Smooth muscle cell (in vitro differentiated cells): Measurements from ENCODE around the gene EPB41L4B. TPM values are rescaled to one million over a fixed set of nuclear protein-coding genes. Genes with fewer than 3 reads are reported as not detected.
"Not testable (repeated sequence)": the region's sequence is repeated elsewhere in the genome, so short reads cannot be mapped to it uniquely, and the experiment has no call there.

Experiments used
- DNase-seq: peaks from one replicate; lab custom pipeline; 2025; ENCODE audit not compliant: unreplicated experiment; lab: John Stamatoyannopoulos, UW
- H2AFZ ChIP-seq: fragments of 200-600 bp; sonication (generic); 2 replicates; pipeline ENCODE4 v1.6.0; 2016; ENCODE audit warnings: antibody characterized with exemption, low read depth, mild to moderate bottlenecking
- H3F3A ChIP-seq: fragments of 200-600 bp; sonication (generic); 2 replicates; pipeline ENCODE4 v1.6.0; 2017; ENCODE audit warnings: antibody characterized with exemption, low read depth
- H3K27ac ChIP-seq: fragments of 200-600 bp; sonication (generic); 2 replicates; pipeline ENCODE4 v1.5.1; 2016; ENCODE audit warnings: low read depth, mild to moderate bottlenecking
- H3K27me3 ChIP-seq: fragments of 200-600 bp; sonication (generic); 2 replicates; pipeline ENCODE4 v1.6.1; 2016; ENCODE audit warnings: low read depth, mild to moderate bottlenecking
- H3K36me3 ChIP-seq: fragments of 200-600 bp; sonication (generic); 2 replicates; pipeline ENCODE4 v1.5.1; 2016; ENCODE audit warnings: low read depth
- H3K4me1 ChIP-seq: fragments of 200-600 bp; sonication (generic); 2 replicates; pipeline ENCODE4 v1.5.1; 2016; ENCODE audit warnings: low read depth
- H3K4me2 ChIP-seq: fragments of 200-600 bp; sonication (generic); 2 replicates; pipeline ENCODE4 v1.6.0; 2016; ENCODE audit warnings: mild to moderate bottlenecking
- H3K4me3 ChIP-seq: fragments of 200-600 bp; sonication (generic); 2 replicates; pipeline ENCODE4 v1.5.1; 2016; ENCODE audit warnings: mild to moderate bottlenecking
- H3K79me2 ChIP-seq: fragments of 200-600 bp; sonication (generic); 2 replicates; pipeline ENCODE4 v1.6.0; 2016; ENCODE audit warnings: low read depth, mild to moderate bottlenecking
- H3K9ac ChIP-seq: fragments of 200-600 bp; sonication (generic); 2 replicates; pipeline ENCODE4 v1.6.0; 2016; ENCODE audit warnings: low read depth
- H3K9me3 ChIP-seq: fragments of 200-600 bp; sonication (generic); replicated peaks from 2 replicates; pipeline ENCODE4 v1.5.1; 2016; ENCODE audit warnings: low read depth
- H4K20me1 ChIP-seq: fragments of 200-600 bp; sonication (generic); 2 replicates; pipeline ENCODE4 v1.6.0; 2016; ENCODE audit warnings: low read depth
- CTCF ChIP-seq: fragments of 200-600 bp; sonication (generic); IDR thresholded peaks from 2 replicates; pipeline ENCODE4 v1.5.1; 2017; ENCODE audit warnings: borderline replicate concordance, mild to moderate bottlenecking, antibody characterized with exemption; ENCODE audit not compliant: insufficient read depth, poor library complexity, severe bottlenecking
- WGBS: methylation state at CpG from one replicate; pipeline ENCODE4 v1.1.7; 2016; ENCODE audit warnings: low lambda C conversion rate; 5-methylcytosine and 5-hydroxymethylcytosine counted together
- polyA plus RNA-seq: library from polyadenylated mRNA; unstranded; fragments of >200 nt; fragmentation: Nextera tagmentation; extraction: Ambion mirVana; gene quantifications from 2 replicates; pipeline ENCODE4 v1.2.1, GENCODE V29; 2016
- total RNA-seq: library from RNA; depleted of rRNA; stranded (reverse); fragments of >200 nt; gene quantifications from 2 replicates; pipeline ENCODE4 v1.2.3, GENCODE V29; 2014

EPB41L4B gene
- 2.5 and 5.2 TPM in 2 replicates for total RNA-seq
- polyA plus RNA-seq: 0.74 and 1.9 TPM in 2 replicates

GRCh38 chr9:109320742-109321448, at the start of gene EPB41L4B:
EPB41L4B (minus strand) TSS chr9:109321059; CDS start chr9:109320446, 613 bp downstream.
- peaks cover 11% of the 10 kb centered on the region for H3K4me1 ChIP-seq
- peaks cover 36% of the 10 kb centered on the region for H3K27me3 ChIP-seq
- H3K27ac ChIP-seq: no peak within 1 kb of the TSS
- peaks cover 2% of the 10 kb centered on the region for H4K20me1 ChIP-seq
- TF ChIP-seq CTCF: peak; percentile 97
- no peaks in the 10 kb centered on the region for H3K9me3 ChIP-seq
- H3K9ac ChIP-seq: no peak within 1 kb of the TSS
- H2AFZ ChIP-seq: no peak within 1 kb of the TSS
- no peaks in the 10 kb centered on the region for H3F3A ChIP-seq
- no peaks in the 10 kb centered on the region for H3K79me2 ChIP-seq
- 3% methylated on average over 41 of the region's 72 CpGs for WGBS
- H3K36me3 ChIP-seq: no peaks in the 10 kb centered on the region
- DNase-seq: peak; percentile 60
- H3K4me3 ChIP-seq: peak within 1 kb of the TSS; percentile 46
- H3K4me2 ChIP-seq: peak within 1 kb of the TSS; percentile 83

- no peak for TF ChIP-seq CTCF
- Histone ChIP-seq H3F3A (no peaks in the 10 kb centered on the region), H3K27me3 (no peaks in the 10 kb centered on the region), H3K9me3 (no peaks in the 10 kb centered on the region), H3K4me1 (no peaks in the 10 kb centered on the region), H3K4me3 (no peak overlapping the region), H3K79me2 (no peaks in the 10 kb centered on the region), H3K9ac (no peak overlapping the region), H3K4me2 (no peak overlapping the region), H2AFZ (no peak overlapping the region), H4K20me1 (no peaks in the 10 kb centered on the region), H3K27ac (no peak overlapping the region), H3K36me3 (no peaks in the 10 kb centered on the region)
- no peak for DNase-seq
- 80% methylated on average over 2 of the region's 2 CpGs for WGBS
Observed at GRCh38 chr9:109369285-109369684, 48.4 kb upstream of the EPB41L4B start.

GRCh38 chr9:109360771-109361170, 39.9 kb upstream of the EPB41L4B start:
- Histone ChIP-seq H3K9me3 (no peaks in the 10 kb centered on the region), H3K4me1 (no peaks in the 10 kb centered on the region), H3F3A (no peaks in the 10 kb centered on the region), H3K27ac (no peak overlapping the region), H4K20me1 (no peaks in the 10 kb centered on the region), H3K9ac (no peak overlapping the region), H3K27me3 (no peaks in the 10 kb centered on the region), H2AFZ (no peak overlapping the region), H3K4me3 (no peak overlapping the region), H3K79me2 (no peaks in the 10 kb centered on the region), H3K36me3 (no peaks in the 10 kb centered on the region), H3K4me2 (no peak overlapping the region)
- DNase-seq: no peak
- no peak for TF ChIP-seq CTCF
- 94% methylated on average over 5 of the region's 5 CpGs for WGBS

GRCh38 chr9:109358968-109359603, 38.2 kb upstream of the EPB41L4B start:
- not testable (repeated sequence) for H3F3A ChIP-seq, DNase-seq, H3K9ac ChIP-seq, H3K27me3 ChIP-seq, H3K27ac ChIP-seq, H4K20me1 ChIP-seq, H3K79me2 ChIP-seq, H3K4me2 ChIP-seq, H3K4me3 ChIP-seq, H2AFZ ChIP-seq, H3K4me1 ChIP-seq, H3K36me3 ChIP-seq, H3K9me3 ChIP-seq
- 86% methylated on average over 8 of the region's 8 CpGs for WGBS
